GM20000 (cell line): ENCODE results near the gene PEMT.

ENCODE experiments used
- DNase-seq: peaks from one replicate; pipeline ENCODE4 v3.0.0; 2012; ENCODE audit warnings: low spot score
- TF ChIP-seq, protein P1 (sequence below): IDR thresholded peaks from 2 replicates; pipeline ENCODE4 v1.5.1; 2012; ENCODE audit warnings: mild to moderate bottlenecking, control low read depth; ENCODE audit errors: extremely low read depth, missing control alignments

PEMT gene

DNA sequence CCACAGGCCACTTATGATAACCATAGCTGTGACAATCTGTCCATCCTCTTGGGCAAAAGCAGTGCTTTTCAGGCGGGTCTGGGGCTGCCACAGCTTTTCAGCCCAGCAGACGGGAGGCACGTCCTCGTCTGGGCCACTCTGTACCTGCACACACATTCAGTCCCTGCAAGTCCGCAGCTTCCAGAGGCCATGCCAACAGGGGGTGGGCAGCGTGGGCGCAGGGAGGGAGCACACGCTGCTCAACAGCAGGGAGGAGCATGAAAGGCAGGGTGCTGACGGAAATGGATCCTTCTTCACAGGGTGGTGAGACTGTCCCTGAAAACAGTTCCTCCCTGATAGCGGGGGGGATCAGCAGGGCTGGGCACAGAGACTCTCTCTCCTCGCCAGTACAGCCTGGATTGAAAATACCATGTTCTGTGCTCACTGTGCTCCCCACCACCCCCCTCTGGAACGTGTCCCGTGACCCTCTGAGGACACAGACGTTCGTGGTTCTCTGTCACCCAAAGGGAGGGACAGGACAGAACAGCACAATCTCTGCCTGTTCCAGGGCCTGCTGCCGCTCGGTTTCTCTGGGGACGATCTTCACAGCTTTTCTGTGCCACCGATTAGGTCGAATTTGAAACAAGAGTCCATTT is 41.7 kb downstream of the PEMT start:
- DNase-seq, result no peak
- TF ChIP-seq, protein P1, sequence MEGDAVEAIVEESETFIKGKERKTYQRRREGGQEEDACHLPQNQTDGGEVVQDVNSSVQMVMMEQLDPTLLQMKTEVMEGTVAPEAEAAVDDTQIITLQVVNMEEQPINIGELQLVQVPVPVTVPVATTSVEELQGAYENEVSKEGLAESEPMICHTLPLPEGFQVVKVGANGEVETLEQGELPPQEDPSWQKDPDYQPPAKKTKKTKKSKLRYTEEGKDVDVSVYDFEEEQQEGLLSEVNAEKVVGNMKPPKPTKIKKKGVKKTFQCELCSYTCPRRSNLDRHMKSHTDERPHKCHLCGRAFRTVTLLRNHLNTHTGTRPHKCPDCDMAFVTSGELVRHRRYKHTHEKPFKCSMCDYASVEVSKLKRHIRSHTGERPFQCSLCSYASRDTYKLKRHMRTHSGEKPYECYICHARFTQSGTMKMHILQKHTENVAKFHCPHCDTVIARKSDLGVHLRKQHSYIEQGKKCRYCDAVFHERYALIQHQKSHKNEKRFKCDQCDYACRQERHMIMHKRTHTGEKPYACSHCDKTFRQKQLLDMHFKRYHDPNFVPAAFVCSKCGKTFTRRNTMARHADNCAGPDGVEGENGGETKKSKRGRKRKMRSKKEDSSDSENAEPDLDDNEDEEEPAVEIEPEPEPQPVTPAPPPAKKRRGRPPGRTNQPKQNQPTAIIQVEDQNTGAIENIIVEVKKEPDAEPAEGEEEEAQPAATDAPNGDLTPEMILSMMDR, result no peak

DNA sequence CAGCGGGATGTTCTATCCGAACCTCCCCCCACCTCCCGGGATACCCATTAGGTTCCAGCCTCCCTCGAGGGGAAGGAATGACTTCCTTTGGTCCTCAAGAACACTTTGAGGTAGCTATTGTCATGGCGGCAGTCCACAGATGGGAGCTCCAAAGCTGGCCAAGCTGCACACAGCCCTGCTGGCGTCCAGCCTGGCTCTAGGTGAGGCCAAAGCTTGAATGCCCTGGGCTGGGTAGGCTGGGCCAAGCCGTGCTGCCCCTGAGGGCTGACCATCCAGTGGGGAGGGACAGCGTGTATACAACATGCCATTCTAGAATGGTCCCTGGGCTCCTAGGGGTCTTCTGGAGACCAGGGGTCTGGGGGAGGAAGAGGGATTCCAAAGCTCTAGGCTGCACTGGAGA is 43.5 kb downstream of the PEMT start:
- TF ChIP-seq, protein P1, result no peak
- DNase-seq, result no peak

DNA sequence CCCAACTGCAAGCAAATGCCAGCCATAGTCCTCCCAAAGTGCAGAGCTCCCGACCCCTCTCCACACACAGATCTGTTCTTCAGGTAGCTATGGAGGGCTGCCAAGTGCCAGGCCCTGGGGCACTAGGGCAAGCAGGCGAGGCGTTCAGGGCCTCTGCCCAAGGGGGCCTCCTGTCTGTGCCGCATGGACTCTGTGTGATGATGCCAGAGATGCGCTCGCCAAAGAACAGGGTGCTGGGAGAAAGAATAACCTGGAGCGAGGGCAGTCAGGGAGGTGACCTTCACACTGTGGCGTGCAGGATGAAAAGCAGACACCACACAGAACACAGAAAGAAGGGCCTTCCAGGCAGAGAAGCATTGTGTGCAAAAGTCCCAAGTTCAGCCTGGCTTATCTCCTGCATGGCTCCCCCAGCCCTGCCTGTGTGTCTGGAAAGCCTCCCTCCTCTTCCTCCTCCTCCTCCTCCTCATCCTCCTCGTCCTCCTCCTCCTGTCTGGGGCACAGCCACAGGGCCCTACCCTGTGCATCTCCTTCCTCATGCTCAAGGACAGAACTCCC is 44.2 kb downstream of the PEMT start:
- no peak for DNase-seq
- TF ChIP-seq, protein P1, result no peak

DNA sequence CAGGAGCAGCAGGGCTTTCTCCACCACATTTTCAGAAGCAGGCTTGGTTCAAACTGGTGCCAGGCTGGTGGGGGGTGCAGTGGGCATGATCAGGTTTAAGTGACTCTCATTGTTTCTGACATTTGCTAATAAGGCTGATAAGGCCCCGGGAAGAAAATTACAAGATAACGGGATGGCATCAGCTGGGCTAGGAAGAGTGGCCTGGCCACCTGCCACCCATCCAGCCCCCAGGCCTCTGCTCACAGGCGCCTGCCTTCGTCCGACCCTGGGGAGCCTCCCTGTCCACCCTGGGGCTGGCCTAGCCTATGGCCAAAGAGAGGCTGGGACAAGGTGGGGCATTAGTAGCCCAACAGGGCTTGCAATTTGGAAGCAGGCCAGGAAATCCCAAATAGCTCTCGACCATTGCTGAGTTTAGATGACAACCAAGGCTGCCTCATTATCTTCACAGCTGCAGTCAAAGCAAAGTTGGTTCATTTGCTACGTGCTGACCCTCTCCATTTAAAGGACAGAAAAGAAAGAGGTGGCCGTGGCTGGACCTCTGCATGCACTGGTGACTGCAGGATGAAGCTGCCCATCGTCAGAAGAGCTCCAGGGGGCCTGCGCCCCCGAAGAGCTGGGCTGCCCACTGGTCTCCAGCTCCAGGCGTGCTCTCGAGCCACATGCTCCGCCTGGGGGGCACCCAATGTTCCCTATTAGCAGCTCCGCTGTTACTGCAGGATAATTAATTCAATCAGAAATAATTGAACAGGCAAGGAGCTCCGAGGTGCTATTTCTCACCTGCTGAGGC is 44.9 kb downstream of the PEMT start:
- TF ChIP-seq, protein P1, result no peak
- no peak for DNase-seq

DNA sequence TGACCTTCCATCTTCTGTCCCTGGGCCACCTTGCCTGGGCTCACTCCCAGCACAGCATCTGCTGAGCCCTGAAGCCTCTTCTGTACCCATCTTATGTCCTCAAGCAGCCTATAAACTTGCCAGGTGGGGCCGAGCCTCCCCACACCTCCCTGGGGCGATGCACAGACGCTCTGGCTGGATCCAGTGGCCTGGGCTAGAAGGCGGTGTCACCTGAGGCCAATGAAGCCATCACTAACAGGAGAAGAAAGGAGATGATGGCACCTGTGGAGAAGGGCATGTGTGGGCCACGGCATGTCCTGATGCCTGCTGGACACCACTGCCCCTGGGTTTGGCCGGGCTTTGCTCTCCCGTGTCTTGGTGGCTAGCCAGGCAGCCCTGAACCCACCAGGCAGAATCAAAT is 45.5 kb downstream of the PEMT start:
- TF ChIP-seq, protein P1, result no peak
- no peak for DNase-seq

DNA sequence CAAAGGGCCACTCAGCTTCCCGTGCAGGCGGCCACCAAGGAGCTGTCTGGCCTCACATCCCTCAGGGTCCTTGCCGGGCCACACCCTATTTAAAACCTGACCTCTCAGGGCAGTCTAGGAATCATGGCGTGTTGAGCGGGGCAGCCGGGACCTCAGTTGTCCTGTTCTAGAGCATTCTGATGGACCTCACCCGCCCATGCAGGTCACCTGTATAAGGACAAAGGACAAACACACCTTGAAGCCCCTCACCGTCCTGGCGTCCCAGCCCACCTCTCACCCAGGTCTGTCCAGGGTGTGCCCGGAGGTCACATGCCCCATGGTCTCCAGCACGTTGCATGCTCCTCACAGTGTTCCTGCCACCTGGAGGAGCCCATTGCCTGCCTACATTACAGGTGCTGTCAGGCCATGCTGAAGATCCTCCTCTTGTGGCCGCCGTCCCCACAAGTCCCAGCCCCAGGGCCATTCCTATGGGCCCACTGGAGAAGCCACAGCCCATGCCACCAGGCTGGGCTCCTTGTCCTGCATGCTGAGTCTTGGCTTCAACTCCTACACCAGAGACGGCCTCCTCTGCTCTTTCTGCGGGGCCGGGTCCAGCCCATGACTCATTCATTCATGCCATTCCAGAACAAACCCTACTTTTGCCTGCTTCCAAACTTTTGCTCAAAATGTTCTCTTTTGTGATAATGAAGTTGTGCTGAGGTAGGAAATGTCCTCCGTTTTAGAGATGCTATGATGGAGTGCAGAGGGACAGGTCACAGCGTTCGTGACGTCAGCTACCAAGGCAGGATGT is 46.3 kb downstream of the PEMT start:
- DNase-seq, result no peak
- TF ChIP-seq, protein P1, result no peak
